Measurements from ENCODE around the gene GDF7.

The GDF7 gene

DNA sequence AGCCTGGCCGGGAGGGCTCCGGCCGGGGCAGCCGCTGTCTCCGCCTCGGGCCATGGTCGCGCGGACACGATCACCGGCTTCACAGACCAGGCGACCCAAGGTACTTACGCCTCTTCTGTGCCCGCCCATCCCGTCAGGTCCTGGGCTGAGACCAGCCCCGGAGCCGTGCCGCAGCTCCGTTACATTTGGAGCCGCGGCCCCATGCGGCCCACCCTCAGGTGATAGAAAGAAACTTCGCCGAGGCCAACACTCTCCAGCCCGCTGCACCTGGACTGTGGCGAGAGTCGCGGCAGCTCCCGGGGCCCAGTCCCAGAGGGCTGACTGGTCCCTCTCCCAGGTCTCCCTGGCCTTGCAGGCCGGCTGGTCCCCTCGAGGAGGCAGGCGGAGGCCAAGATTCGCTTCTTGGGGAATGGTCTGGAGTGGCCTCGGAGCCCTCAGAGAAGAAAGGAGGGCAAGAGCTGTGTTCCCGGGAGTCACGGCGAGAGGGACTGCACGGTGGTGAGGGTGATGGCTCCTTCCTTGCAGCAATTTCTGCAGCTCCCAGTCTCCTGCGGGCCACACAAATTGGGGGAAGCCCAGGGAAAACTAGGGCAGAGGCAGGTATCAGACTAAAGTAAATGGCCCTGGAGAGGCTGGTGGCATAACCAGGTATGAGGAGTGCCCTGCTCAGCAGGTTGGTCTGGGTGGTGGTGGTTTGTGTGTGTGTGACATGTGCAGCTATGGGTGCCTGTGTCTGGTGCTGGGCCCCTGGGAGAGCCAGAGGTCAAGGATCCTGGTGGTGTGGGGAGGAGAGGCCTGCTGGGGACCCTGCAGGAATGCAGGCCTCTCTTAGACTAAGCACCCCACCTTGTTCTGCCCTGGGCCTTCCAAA, 822 bp downstream of the GDF7 start:
- H3K27me3 ChIP-seq (ENCODE audit: control insufficient read depth, insufficient read depth, low read length) = peaks cover 10% of the 10 kb centered on the region
- H3K4me3 ChIP-seq (ENCODE audit: low read depth, low read length) = no peak overlapping the region
- no peak overlapping the region for H3K27ac ChIP-seq
- H3K36me3 ChIP-seq (ENCODE audit: control insufficient read depth, insufficient read depth, low read length) = no peaks in the 10 kb centered on the region
- TF ChIP-seq, protein P1, sequence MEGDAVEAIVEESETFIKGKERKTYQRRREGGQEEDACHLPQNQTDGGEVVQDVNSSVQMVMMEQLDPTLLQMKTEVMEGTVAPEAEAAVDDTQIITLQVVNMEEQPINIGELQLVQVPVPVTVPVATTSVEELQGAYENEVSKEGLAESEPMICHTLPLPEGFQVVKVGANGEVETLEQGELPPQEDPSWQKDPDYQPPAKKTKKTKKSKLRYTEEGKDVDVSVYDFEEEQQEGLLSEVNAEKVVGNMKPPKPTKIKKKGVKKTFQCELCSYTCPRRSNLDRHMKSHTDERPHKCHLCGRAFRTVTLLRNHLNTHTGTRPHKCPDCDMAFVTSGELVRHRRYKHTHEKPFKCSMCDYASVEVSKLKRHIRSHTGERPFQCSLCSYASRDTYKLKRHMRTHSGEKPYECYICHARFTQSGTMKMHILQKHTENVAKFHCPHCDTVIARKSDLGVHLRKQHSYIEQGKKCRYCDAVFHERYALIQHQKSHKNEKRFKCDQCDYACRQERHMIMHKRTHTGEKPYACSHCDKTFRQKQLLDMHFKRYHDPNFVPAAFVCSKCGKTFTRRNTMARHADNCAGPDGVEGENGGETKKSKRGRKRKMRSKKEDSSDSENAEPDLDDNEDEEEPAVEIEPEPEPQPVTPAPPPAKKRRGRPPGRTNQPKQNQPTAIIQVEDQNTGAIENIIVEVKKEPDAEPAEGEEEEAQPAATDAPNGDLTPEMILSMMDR (IDR thresholded peaks at IDR 0.05) = no peak
- no peaks in the 10 kb centered on the region for H3K79me2 ChIP-seq
- no peak overlapping the region for H3K9ac ChIP-seq
- peak overlapping the region; percentile 83 for H2AFZ ChIP-seq
- no peaks in the 10 kb centered on the region for H3K9me3 ChIP-seq (ENCODE audit: control insufficient read depth, low read length)
- H3K4me2 ChIP-seq (ENCODE audit: low read length) = peak overlapping the region; percentile 53
- H3K4me1 ChIP-seq = peaks cover 3% of the 10 kb centered on the region

DNA sequence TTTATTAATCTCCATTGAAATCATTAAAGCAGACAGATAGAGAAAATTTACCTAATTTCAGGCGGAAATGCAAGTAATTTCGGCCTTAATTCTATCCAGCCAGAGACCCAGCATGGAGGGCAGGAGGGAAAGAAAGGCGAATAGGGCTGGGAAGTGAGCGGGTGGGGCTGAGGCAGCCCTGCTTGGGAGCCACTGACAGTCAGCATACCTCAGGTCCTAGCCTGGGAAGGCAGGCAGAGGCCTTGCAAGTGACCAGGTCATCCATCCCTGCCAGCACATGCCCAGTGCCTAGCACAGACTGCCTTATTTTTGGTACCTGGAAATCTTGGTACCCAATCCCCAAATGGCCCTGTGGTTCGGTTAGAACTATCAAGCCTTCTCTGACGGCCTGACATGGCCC, 1.5 kb downstream of the GDF7 start:
- H3K9me3 ChIP-seq (ENCODE audit: control insufficient read depth, low read length) = no peaks in the 10 kb centered on the region
- no peaks in the 10 kb centered on the region for H3K36me3 ChIP-seq (ENCODE audit: control insufficient read depth, insufficient read depth, low read length)
- H2AFZ ChIP-seq = no peak overlapping the region
- H3K4me3 ChIP-seq (ENCODE audit: low read depth, low read length) = no peak overlapping the region
- peaks cover 3% of the 10 kb centered on the region for H3K4me1 ChIP-seq
- H3K4me2 ChIP-seq (ENCODE audit: low read length) = no peak overlapping the region
- H3K27me3 ChIP-seq (ENCODE audit: control insufficient read depth, insufficient read depth, low read length) = peaks cover 10% of the 10 kb centered on the region
- no peak overlapping the region for H3K27ac ChIP-seq
- H3K79me2 ChIP-seq = no peaks in the 10 kb centered on the region
- no peak overlapping the region for H3K9ac ChIP-seq
- TF ChIP-seq, protein P1 (IDR thresholded peaks at IDR 0.05) = no peak

DNA sequence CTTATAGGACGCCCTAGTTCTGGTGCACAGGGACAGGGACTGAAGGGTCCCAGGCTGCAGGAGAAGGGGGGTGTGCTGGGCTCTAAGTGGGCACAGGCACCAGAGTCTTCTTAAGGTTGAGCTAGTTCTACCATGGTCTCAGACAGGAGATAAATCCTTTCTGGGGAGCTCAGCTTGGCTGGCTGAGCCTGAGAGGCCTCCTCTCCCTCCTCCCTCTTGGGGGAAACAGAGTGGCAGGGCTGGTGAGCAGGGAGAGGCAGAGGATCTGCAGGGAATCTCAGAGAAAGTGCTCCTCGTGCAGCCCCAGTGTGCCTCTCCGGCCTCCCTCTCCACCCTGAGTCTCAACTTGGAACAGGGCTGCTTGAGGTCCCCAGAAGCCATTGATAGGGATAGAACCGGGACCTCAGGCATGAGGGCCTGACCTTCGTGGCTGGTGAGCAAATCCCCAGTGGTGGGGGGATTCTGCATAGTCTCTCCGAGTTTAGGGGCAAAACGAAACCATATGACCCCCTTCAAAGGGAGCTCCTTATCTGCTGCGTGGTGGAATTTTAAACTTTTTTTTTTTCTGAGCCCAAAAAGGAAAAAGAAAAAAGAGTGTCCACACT, 2.0 kb downstream of the GDF7 start:
- Histone ChIP-seq H3K4me1 (peaks cover 3% of the 10 kb centered on the region), H3K79me2 (no peaks in the 10 kb centered on the region), H3K9me3 (ENCODE audit: control insufficient read depth, low read length) (no peaks in the 10 kb centered on the region), H3K36me3 (ENCODE audit: control insufficient read depth, insufficient read depth, low read length) (no peaks in the 10 kb centered on the region), H3K27me3 (ENCODE audit: control insufficient read depth, insufficient read depth, low read length) (peaks cover 10% of the 10 kb centered on the region), H3K27ac (no peak overlapping the region), H2AFZ (no peak overlapping the region), H3K9ac (no peak overlapping the region), H3K4me2 (ENCODE audit: low read length) (no peak overlapping the region), H3K4me3 (ENCODE audit: low read depth, low read length) (no peak overlapping the region)
- TF ChIP-seq, protein P1 (IDR thresholded peaks at IDR 0.05) = no peak

DNA sequence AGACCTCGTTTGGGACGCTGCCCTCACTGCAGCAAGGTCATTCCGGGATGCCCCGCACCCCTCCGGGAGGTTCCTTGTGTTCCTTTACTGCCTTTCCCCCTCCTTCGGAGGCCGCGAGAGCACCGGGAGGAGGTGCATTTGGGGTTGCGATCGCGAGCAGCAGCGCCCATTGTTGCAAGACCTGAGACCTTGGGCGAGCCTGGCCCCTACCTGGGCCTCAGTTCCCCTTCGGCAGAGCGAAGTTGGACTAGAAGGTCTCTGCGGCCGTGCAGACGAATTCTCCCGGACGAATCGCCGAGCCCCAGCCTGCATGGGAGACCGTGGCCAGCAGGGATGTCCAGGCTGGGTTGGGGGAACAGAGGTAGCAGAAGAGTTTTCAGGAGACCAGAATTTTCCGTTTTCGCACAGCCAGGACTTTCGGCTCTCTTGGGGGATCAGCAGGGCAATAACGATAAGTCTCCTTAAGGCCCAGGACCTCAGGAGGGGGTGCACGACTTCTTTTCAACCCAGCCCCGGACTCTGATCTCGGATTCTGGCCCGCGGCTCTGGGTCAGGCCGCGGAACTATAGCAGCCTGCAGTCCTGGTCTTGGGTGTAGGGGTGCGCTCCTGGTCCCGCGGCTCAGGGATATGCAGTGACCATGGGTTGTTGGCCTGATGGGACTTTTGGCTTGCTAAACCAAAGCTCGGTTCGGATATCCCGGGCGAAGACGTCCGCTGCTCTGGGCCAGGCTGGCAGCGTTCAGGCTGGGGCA, 2.8 kb downstream of the GDF7 start:
- Histone ChIP-seq H3K27me3 (ENCODE audit: control insufficient read depth, insufficient read depth, low read length) (peaks cover 10% of the 10 kb centered on the region), H3K4me1 (peaks cover 3% of the 10 kb centered on the region), H3K9me3 (ENCODE audit: control insufficient read depth, low read length) (no peaks in the 10 kb centered on the region), H3K27ac (no peak overlapping the region), H3K9ac (no peak overlapping the region), H3K79me2 (no peaks in the 10 kb centered on the region), H3K4me3 (ENCODE audit: low read depth, low read length) (no peak overlapping the region), H3K4me2 (ENCODE audit: low read length) (no peak overlapping the region), H2AFZ (peak overlapping the region; percentile 7), H3K36me3 (ENCODE audit: control insufficient read depth, insufficient read depth, low read length) (no peaks in the 10 kb centered on the region)
- TF ChIP-seq, protein P1 (IDR thresholded peaks at IDR 0.05) = no peak

All from parathyroid adenoma (tissue), 2 donors.